NCI-H748 treated with DMSO at 0.1 percent for 48 hours (cell line): Measurements from ENCODE around the gene PLEKHG2.
A peak's percentile ranks its signal among the peaks of the same experiment; 100 is the strongest.
"Not testable (repeated sequence)": the region's sequence is repeated elsewhere in the genome, so short reads cannot be mapped to it uniquely, and the experiment has no call there.

Source experiments
- DNase-seq: peaks from one replicate; lab custom pipeline; 2025; lab: John Stamatoyannopoulos, UW

The PLEKHG2 gene, protein sequence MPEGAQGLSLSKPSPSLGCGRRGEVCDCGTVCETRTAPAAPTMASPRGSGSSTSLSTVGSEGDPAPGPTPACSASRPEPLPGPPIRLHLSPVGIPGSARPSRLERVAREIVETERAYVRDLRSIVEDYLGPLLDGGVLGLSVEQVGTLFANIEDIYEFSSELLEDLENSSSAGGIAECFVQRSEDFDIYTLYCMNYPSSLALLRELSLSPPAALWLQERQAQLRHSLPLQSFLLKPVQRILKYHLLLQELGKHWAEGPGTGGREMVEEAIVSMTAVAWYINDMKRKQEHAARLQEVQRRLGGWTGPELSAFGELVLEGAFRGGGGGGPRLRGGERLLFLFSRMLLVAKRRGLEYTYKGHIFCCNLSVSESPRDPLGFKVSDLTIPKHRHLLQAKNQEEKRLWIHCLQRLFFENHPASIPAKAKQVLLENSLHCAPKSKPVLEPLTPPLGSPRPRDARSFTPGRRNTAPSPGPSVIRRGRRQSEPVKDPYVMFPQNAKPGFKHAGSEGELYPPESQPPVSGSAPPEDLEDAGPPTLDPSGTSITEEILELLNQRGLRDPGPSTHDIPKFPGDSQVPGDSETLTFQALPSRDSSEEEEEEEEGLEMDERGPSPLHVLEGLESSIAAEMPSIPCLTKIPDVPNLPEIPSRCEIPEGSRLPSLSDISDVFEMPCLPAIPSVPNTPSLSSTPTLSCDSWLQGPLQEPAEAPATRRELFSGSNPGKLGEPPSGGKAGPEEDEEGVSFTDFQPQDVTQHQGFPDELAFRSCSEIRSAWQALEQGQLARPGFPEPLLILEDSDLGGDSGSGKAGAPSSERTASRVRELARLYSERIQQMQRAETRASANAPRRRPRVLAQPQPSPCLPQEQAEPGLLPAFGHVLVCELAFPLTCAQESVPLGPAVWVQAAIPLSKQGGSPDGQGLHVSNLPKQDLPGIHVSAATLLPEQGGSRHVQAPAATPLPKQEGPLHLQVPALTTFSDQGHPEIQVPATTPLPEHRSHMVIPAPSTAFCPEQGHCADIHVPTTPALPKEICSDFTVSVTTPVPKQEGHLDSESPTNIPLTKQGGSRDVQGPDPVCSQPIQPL (N-terminal part only)

DNA sequence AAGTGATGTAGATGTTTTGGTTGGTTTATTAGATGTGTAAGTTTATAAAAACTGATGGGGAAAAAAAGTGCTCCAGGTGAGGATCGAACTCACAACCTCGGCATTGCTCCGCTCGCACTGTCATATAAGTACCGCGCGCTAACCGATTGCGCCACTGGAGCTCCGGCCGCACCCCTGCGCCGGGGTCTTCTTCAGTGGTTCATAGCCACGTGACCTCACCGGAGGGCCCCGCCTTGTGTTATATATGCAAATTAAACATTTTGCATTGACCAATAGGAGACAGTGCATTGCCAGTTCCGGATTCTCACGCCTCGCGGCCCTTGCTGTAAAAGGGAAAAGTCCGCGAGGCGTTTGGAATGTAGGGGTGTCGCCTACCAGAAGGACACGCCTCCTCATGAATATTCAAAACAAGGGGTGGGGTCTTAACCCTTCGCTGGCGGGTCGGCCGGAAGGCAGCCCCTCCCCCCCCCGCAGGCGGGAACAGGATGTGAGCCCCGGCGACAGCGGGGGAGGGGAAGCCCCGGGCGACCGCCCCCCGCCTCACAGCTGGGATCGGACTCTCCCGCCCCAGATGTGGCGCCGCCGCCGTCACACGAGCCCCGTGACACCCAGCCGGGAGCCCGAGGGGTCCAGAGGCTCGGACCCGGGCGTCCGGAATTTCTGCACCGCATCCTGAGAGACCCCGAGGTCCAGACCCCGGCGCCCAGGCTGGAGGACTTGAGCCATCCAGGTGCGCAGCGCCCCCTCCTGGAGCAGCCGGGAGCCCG lies at the start of gene PLEKHG2:
Gene PLEKHG2, plus strand, starts transcription at position 570 of the 767 bp plus-strand sequence. CDS start 1,418 bp downstream, outside the sequence.
- peak; percentile 99 for DNase-seq

DNA sequence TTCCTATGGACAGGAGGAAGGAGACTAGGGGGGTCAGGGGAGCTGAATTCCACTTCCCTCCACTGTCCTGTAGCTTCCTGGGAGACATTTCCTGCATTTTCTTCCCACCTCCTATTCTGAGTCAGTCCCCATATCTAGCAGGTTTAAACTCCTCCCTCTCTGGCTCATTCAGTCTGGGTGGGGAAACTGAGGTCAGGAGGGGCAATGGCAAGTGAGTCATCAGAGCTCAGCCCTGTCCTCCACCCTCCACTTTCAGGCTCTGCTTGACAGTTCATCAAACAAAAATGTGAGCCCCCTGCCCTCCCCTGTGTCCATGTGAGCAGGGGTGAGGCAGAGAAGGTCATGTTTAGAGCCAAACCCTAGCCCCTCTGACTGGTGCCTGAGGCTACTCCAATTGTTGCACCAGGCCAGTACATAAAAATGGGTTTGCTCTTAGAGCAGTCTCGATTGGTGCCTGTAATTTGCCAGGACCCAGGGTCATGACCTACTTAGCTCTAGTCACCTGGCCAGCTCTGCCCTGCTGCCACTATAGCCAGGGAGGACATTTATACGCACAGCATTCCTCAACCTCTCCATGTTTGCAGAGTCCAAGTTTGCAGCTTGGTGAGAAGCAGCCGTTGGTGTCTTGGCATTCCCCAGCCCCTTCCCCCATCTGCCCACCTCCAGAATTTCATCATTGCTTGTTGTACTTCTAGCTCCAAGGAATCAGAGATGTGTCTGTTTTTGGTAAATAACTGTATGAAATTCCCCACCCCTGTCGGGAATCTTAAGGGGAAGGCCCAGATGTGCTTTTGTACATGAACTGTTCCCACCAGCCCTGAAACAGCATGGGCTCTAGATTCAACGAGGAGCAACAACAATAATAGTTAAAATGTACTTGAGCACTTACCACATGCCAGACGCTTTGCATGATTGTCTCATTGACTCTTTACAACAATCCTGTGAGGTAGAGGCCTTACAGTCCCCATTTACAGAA lies 49.5 kb upstream of the PLEKHG2 start:
- no peak for DNase-seq

DNA sequence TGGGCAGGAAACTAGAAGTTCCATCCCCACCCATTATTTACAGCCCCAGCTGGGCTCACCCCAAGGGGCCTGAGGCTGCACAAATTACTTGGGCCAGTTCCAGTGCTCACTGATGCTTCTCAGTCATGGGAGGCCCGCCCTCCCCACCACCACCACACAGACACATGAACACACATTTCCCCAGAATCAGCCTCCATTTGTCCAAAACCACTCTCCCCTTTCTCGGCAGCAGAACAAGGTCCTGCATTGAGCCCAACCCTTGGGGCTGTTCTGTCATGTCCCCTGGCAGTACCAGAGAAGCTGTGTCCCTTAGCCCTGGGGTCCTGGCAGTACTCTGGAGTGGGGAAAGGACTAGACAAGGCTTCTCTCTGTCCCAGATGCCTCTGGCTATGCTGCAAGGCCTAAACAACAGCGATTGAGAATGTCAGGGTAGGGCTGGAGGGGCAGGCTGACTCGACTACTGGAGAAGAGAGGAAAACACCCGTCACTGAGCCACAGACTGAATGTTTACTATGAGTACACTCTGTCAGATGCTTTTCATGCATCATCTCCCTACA lies 48.5 kb upstream of the PLEKHG2 start:
- no peak for DNase-seq

DNA sequence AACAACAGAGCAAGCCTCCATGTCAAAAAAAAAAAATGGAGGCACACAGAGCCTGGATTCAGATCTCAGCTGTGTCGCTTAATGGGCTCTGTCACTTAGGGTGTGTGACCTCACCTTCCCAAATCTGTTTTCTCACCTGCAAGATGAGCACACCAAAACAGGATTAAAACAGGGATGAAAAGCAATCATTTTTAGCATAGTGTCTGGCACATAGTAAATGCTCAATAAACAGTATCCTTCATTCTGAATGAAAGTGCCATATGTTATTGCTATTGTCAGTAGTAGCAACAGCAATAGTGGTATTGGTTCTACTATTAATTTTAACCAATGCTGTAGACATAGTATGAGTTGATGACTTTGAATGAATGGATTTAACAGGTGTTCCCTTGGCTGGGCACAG lies 46.9 kb upstream of the PLEKHG2 start:
- DNase-seq: no peak

DNA sequence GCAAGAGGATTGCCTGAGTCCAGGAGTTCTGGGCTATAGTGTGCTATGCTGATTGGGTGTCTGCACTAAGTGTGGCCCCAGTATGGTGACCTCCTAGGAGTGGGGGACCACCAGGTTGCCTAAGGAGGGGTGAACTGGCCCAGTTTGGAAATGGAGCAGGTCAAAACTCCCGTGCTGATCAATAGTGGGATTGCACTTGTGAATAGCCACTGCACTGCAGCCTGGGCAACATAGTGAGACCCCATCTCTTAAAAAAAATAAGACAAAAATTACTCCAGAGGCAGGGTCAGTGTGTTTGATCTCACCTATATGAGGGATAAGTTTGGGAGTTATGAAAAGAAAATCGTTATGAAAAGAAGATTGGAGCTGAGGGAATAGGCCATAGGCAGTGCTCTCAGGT lies 43.3 kb upstream of the PLEKHG2 start:
- no peak for DNase-seq

DNA sequence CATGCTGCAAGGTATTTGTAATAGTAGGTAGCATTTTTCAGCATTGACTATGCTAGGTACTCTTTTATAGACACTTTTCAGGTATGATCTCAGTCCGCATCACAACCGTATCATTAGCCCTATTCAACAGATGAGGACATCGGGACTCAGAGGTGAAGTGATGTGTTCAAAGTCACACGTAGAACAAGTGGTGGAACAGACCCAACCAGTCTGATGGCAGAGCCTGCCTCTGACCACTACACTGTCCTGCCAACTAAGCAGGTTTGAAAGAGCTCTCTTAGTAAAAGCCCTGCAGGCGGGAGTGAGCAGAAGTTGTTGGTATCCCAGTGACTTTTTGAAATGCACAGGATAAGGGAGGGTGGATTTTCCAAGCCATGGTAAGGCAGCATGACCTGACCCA lies 41.7 kb upstream of the PLEKHG2 start:
- no peak for DNase-seq

DNA sequence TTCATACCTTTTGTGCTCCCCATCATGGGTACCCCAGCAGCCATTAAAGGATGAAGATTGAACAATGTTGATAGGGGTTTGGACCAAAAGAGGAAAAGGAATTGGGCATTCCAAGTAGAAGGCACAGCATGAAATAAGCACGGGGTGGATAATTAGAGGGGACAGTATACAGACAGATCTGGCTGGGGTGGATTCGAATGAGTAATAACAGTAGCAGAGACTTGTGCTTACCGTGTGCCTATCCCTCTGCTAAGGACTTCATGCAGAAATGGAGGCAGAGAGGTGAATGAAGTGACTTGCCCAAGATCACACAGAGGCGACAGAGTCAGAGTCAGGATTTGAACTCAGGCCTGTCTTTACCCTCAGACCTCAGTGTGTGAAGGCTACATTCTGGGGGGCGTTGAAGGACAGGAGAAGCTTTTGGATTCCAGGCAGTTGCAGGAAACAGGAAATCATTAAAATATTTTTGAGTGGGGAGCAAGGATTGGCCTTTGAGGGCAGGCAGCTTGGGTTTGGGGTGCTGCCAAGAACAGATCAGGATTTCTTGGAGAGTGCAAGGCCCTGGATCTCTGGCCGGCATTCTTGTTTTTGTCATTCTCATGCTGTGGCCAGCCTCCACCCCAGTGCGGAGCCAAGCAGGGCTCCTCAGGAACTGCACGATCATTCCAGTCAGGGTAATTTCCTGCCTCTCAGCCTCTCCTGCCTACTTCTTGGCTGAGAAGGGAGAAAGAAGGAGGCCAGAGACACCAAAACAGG lies 40.2 kb upstream of the PLEKHG2 start:
- no peak for DNase-seq

DNA sequence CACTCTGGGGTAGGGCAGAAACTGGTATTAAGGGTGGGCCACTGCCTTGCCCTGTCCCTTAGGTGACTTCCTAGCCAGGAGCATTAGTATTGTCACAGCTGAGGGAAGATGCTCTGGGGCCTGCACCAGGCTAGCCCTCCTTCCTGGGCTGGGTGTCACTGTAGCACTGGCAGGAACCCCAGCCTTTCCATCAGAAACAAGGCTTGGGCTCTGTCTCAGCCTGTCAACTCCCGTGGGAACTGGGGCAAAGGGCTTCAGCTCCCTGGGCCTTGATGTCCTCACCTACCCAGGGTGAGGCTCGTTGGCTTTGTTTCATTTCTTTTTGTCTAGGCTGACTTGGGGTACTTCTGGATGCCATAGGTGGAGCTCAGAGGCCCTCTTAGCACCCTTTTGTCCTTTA lies 39.5 kb upstream of the PLEKHG2 start:
- DNase-seq: no peak

DNA sequence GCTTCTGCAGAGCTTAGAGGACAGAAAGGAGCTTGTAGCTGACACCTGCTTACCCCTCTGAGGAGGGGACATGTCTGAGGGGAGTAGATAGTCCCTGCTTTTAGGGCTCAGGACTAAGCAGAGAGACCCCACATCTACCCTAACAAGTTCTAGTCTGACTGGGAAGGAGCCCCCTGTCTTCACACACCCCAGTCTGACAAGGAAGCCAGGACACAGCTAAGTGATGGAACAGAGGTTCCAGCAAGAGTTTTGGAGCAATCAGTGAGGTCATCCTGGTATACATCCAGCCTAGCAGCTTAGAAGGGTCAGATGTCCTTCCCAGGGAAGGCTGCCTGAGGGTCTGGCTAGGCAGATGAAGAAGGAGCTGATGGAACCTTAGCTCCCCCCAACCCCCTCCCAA lies 36.5 kb upstream of the PLEKHG2 start:
- DNase-seq: no peak

DNA sequence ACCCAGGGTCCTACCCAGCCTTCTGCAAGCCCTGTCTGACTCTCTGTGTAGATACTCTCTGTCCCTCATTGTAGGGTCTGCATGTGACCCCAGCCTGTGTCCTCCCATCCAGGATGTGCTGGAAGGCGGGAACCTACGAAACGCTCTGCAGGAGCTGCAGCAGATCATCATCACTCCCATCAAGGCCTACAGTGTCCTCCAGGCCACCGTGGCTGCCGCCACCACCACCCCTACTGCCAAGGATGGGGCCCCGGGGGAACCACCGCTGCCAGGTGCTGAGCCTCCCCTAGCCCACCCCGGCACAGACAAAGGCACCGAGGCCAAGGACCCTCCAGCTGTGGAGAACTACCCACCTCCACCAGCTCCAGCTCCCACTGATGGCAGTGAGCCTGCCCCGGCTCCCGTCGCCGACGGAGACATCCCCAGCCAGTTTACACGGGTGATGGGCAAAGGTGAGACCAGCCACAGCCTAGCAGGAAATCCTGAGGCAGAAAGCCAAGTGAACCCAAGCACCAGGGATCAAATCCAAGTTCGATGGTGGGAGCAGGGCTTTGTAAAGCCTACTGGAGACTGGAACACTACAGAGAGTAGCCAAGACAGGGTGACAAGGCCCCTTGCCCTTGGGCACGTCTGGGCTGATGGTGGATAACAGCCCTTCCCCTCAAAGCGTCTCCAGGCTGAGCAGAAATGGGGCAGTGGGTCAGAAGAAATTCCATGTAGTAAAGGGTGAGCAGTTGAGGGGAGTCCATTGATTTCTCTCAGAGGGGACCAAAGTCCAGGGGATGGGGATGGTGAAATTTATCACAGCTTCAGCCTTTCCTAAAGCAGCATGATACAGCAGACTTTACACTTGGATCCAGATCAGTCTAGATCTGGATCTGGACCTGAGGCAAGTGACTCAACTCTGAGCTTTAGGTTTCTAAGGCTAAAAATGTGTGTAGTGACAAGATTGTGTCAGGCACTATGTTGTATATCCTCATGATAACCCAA lies 34.8 kb upstream of the PLEKHG2 start:
- no peak for DNase-seq

DNA sequence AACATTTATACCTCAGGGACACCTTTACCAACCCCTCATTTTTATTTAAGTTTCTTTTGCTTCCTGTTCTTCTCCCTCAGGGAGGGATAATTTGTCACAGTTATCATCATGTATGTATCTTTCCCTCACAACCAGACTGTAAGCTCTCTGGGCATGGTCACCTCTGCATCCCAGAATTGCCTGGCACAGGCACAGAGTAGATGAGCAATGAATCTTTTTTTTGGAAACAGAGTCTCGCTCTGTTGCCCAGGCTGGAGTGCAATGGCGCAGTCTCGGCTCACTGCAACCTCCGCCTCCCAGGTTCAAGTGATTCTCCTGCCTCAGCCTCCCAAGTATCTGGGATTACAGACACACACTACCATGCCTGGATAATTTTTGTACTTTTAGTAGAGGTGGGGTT lies 33.1 kb upstream of the PLEKHG2 start:
- DNase-seq: not testable (repeated sequence)

DNA sequence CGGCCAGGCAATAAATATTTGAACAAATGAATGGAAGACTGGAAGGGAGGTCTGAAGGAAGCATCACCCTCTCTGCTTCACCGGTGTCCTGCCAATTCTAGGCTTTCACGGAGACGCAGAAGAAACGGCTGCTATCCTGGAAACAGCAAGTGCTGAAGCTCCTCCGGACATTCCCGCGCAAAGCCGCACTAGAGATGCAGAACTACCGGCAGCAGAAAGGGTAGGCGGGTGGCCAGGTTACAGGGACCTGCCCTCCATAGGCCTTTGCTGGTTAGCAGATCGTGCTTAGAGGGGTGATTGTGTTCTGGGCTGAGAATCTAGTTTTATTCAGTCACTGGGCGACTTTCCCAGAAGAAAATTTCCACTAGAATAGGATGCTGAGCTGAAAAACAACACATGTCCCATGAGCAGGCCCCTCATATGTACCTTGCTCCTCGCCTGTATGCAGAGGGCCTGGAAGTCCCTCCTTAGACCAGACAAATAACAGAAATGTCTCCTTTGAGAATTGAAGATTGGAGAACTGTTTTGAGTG lies 32.5 kb upstream of the PLEKHG2 start:
- DNase-seq: no peak

DNA sequence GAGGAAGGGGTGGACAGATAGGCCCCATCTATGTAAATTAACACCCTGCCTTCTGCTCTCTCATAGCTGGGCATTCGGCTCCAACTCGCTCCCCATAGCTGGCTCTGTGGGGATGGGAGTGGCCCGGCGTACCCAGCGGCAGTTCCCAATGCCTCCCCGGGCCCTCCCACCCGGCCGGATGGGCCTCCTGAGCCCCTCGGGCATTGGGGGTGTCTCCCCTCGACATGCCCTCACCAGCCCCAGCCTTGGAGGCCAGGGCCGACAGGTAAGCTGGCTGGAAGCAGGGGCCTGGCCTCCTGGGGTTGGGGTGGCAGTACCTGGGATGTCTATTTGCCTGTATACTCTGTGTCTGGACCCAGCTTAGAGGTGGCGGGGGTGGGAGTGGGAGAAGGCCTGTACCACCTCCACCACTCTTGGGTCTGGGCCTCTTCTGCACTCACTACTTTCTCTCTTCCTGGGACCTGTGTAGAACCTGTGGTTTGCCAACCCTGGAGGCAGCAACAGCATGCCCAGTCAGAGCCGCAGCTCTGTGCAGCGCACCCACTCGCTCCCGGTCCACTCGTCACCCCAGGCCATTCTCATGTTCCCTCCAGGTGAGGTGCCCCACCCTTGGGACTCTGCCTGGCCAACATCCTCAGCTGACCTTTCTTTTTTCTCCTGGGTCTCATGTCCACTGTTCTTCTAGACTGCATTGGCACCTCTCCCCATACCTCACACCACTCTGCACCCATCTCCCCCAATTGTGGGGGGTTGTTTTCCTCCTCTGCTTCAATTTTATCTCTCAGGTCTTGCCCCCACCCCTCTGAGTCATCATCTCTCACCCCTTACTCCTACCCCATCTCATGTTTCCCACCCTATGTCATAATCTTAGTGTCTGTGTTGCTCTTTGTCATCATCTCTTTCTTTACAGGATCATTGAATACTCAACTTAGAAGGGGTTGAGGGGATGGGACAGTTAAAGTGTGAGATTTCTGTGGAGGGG lies 31.7 kb upstream of the PLEKHG2 start:
- no peak for DNase-seq

DNA sequence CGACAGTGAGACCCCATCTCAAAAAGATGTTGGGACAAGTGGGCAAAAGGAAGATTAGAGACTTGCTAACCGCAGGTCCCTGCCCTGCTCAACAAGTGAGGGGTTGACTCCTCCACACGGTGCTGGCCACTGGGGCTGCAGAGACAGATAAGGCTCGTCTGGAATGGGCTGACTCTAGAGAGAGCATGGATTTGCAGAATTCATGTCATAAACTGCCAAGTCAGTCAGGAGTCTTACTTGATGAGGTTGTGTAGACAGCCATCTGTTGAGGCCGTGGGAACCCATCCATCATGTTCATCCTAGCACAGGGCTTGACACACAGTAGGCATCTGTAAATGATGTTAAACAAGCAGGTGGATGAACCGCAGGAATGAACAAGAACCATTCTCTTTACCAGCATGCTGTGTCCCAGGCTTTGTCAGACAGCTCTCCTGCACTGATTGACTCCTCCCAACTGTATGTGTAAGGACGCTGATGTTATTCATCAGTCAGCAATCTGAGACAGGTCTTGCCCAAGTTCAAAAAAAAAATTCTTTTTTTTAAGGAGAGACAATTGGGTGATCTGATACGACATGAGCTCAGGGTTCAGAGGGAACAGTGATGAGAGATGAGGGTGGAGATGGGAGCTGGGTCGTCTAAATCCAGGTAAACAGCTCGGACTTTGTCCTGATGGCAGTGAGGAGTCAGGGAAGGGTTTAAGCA lies 30.4 kb upstream of the PLEKHG2 start:
- no peak for DNase-seq

DNA sequence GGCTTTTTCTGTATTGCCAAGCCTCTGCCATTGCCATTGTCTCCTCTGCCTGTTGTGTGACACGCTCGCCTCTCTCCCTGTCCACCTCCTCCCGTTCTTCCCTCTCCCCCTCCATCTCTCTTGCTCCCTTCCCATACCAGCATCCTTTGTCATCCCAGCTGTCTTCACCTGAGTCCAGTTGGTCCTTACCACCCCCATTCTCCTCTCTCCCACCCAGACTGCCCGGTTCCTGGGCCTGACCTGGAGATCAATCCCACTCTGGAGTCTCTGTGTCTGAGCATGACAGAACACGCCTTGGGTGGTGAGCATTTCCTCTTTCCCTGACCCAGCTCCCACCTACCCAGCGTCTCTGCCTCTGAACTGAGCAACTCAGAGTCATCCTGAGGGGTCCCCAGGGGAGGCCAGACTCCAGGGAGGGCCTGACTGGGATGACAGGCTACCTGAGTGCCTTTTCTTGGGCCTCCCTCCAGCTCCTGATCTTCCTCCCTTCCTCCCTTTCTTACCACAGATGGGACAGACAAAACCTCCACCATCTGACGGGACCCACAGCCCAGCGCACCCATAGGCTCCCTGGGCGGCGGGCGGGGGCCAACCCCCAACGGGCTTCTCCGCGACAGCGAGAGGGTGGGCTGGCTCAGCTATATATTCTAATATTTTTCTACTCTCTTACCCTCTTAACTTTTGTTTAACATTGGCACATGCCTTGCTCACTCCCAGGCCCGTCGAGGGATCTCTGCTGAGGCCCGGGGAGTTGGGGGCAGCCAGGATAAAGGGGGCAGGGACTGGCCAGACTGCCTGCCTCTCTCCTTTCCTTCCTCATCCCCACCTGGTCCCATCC lies 29.3 kb upstream of the PLEKHG2 start:
- DNase-seq: no peak
